DND-41 (cell line): ENCODE results near the gene R3HCC1L.

Source experiments
- ATAC-seq: fragments of 200-7000 bp; cut with Tn5 transposase; 3 replicates; pipeline ENCODE4 v1.9.1; 2021; ENCODE audit warnings: low read depth; ENCODE audit not compliant: insufficient read depth
- DNase-seq: peaks from one replicate; pipeline ENCODE4 v3.0.0-alpha.2; 2020
- H2AFZ ChIP-seq: 2 replicates; pipeline ENCODE4 v1.6.0; 2012; ENCODE audit warnings: low read depth, low read length
- H3K27ac ChIP-seq: 2 replicates; pipeline ENCODE4 v1.5.1; 2012; ENCODE audit warnings: low read length, inconsistent platforms
- H3K27me3 ChIP-seq: fragments of 200-600 bp; sonication (generic); 2 replicates; pipeline ENCODE4 v1.6.0; 2012; ENCODE audit warnings: low read length, mild to moderate bottlenecking, inconsistent platforms; ENCODE audit not compliant: insufficient read depth, poor library complexity
- H3K36me3 ChIP-seq: 2 replicates; pipeline ENCODE4 v1.5.1; 2012; ENCODE audit warnings: low read length, inconsistent platforms; ENCODE audit not compliant: insufficient read depth
- H3K4me1 ChIP-seq: 2 replicates; pipeline ENCODE4 v1.5.1; 2012; ENCODE audit warnings: mild to moderate bottlenecking, low read length; ENCODE audit not compliant: insufficient read depth
- H3K4me2 ChIP-seq: 2 replicates; pipeline ENCODE4 v1.6.0; 2012; ENCODE audit warnings: mild to moderate bottlenecking, moderate library complexity, low read length, inconsistent platforms; ENCODE audit not compliant: insufficient read depth
- H3K4me3 ChIP-seq, 2 experiments: fragments of 200-600 bp in 1 of 2; shearing (Covaris generic) in 1 of 2; 2 replicates each; pipeline ENCODE4 v1.5.1; 2012 to 2016; ENCODE audit warnings: inconsistent platforms in 2 of 2, low read length in 2 of 2, mild to moderate bottlenecking in 2 of 2, low read depth in 1 of 2, moderate library complexity in 1 of 2
- H3K79me2 ChIP-seq: 2 replicates; pipeline ENCODE4 v1.6.0; 2012; ENCODE audit warnings: low read length, inconsistent platforms; ENCODE audit not compliant: insufficient read depth
- H3K9ac ChIP-seq: 2 replicates; pipeline ENCODE4 v1.6.0; 2012; ENCODE audit warnings: low read depth, mild to moderate bottlenecking, inconsistent platforms, low read length, moderate library complexity
- H3K9me3 ChIP-seq: 2 replicates; pipeline ENCODE4 v1.5.1; 2012; ENCODE audit warnings: low read length, moderate library complexity, mild to moderate bottlenecking, inconsistent platforms; ENCODE audit not compliant: insufficient read depth, severe bottlenecking
- H4K20me1 ChIP-seq: 2 replicates; pipeline ENCODE4 v1.6.0; 2012; ENCODE audit warnings: low read length; ENCODE audit not compliant: insufficient read depth
- CTCF ChIP-seq: IDR thresholded peaks from 2 replicates; pipeline ENCODE4 v1.5.1; 2012; ENCODE audit warnings: borderline replicate concordance, low read length, moderate library complexity, mild to moderate bottlenecking; ENCODE audit not compliant: poor library complexity, severe bottlenecking; ENCODE audit errors: extremely low read depth
- EZH2 ChIP-seq: IDR thresholded peaks from 3 replicates; pipeline ENCODE4 v1.6.1; 2012; ENCODE audit warnings: borderline replicate concordance, low read depth, mild to moderate bottlenecking, moderate library complexity, low read length, inconsistent platforms; ENCODE audit not compliant: severe bottlenecking

The R3HCC1L gene

DNA sequence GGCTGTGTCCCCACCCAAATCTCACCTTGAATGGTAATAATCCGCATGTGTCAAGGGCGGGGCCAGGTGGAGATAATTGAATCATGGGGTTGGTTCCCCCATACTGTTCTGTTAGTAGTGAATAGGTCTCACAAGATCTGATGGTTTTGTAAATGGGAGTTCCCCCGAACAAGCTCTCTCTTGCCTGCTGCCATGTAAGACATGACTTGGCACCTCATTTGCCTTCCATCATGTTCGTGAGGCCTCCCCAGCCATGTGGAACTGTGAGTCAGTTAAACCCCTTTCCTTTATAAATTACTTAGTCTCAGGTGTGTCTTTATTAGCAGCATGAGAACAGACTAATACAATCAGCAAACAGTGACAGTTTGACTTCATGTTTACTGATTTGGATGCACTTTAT is 14.6 kb upstream of the R3HCC1L start:
- no peaks in the 10 kb centered on the region for H4K20me1 ChIP-seq
- no peaks in the 10 kb centered on the region for H3K9me3 ChIP-seq
- no peaks in the 10 kb centered on the region for H3K4me1 ChIP-seq
- ATAC-seq (no peak), DNase-seq (no peak)
- H3K4me2 ChIP-seq, result no peak overlapping the region
- no peak overlapping the region for H3K4me3 ChIP-seq
- no peak overlapping the region for H3K9ac ChIP-seq
- no peaks in the 10 kb centered on the region for H3K79me2 ChIP-seq
- TF ChIP-seq CTCF (no peak), EZH2 (no peak)
- H2AFZ ChIP-seq, result no peak overlapping the region
- peaks cover 6% of the 10 kb centered on the region for H3K27me3 ChIP-seq
- no peaks in the 10 kb centered on the region for H3K36me3 ChIP-seq
- H3K27ac ChIP-seq, result no peak overlapping the region

DNA sequence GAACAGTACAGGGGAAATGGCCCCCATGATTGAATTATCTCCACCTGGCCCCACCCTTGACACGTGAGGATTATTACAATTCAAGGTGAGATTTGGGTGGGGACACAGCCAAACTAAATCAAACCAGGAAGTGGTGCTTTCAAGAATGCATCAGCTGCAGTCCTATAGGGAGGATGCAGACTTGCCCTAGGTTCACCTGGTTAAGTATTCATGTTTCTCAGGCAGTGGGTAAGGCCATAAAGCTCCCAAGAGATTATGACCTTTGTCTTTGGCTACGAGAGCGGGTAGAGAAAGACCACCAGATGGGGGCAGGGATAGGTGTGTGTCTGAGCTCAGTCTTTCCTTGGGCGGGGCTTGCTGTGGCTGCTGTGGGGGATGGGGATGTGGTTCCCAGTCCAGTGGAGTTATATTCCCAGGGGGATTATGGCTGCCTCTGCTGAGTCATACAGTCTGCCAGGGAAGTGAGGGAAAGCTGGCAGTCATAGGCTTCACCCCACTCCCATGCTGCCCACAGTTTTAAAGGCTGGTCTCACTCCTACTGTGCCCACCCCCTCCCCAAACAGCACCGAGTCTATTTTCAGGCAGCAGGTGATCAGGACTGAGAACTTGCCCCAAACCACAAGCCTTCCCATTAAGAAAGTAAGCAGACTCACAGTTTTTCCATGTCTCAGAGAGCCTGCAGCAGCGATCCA is 8.4 kb upstream of the R3HCC1L start:
- peaks cover 10% of the 10 kb centered on the region for H3K27me3 ChIP-seq
- H3K4me3 ChIP-seq, result no peak overlapping the region
- ATAC-seq, result no peak
- H3K79me2 ChIP-seq, result no peaks in the 10 kb centered on the region
- no peaks in the 10 kb centered on the region for H3K4me1 ChIP-seq
- no peak overlapping the region for H2AFZ ChIP-seq
- no peaks in the 10 kb centered on the region for H4K20me1 ChIP-seq
- no peak for TF ChIP-seq EZH2
- no peak for TF ChIP-seq CTCF
- H3K36me3 ChIP-seq, result no peaks in the 10 kb centered on the region
- H3K9me3 ChIP-seq, result no peaks in the 10 kb centered on the region
- H3K27ac ChIP-seq, result no peak overlapping the region
- DNase-seq, result no peak
- H3K9ac ChIP-seq, result no peak overlapping the region
- H3K4me2 ChIP-seq, result no peak overlapping the region

GRCh38 chr10:98128802-98129201 is 5.7 kb upstream of the R3HCC1L start:
- no peaks in the 10 kb centered on the region for H4K20me1 ChIP-seq
- H3K27me3 ChIP-seq, result peaks cover 10% of the 10 kb centered on the region
- H3K79me2 ChIP-seq, result no peaks in the 10 kb centered on the region
- H3K4me2 ChIP-seq, result no peak overlapping the region
- no peak for DNase-seq
- TF ChIP-seq EZH2 (no peak), CTCF (no peak)
- no peak for ATAC-seq
- H3K9ac ChIP-seq, result no peak overlapping the region
- H3K9me3 ChIP-seq, result peaks cover 7% of the 10 kb centered on the region
- H3K27ac ChIP-seq, result no peak overlapping the region
- no peaks in the 10 kb centered on the region for H3K36me3 ChIP-seq
- no peak overlapping the region for H3K4me3 ChIP-seq
- H2AFZ ChIP-seq, result no peak overlapping the region
- H3K4me1 ChIP-seq, result peaks cover 2% of the 10 kb centered on the region
